ENCODE results near the gene REG1A.

GRCh38 chr2:79159653-79160052, 39.4 kb downstream of the REG1A start, which contains the start of gene REG3A:
- TF ChIP-seq CTCF (IDR thresholded peaks at IDR 0.05; ENCODE audit: low read length) = no peak
- no peak for TF ChIP-seq EZH2 (IDR thresholded peaks at IDR 0.05; ENCODE audit: borderline replicate concordance, low read length)
